Left ventricle myocardium inferior (tissue), 1 donor: ENCODE data around the gene SLC6A5. TPM values are rescaled to one million over a fixed set of nuclear protein-coding genes. Genes with fewer than 3 reads are reported as not detected.

ENCODE experiments used
- DNase-seq: peaks from one replicate; pipeline ENCODE4 v3.0.0-alpha.2; 2020
- H3K27ac ChIP-seq: fragments of 200-600 bp; replicated peaks from 2 replicates; pipeline ENCODE4 v1.8.0; 2021
- H3K27me3 ChIP-seq: fragments of 200-600 bp; 2 replicates; pipeline ENCODE4 v1.8.0; 2021; ENCODE audit warnings: low read depth
- H3K36me3 ChIP-seq: fragments of 200-600 bp; 2 replicates; pipeline ENCODE4 v1.8.0; 2021
- H3K4me1 ChIP-seq: fragments of 200-600 bp; 2 replicates; pipeline ENCODE4 v1.8.0; 2021
- H3K4me3 ChIP-seq: fragments of 200-600 bp; 2 replicates; pipeline ENCODE4 v1.8.0; 2021; ENCODE audit warnings: mild to moderate bottlenecking, moderate library complexity
- H3K9me3 ChIP-seq: fragments of 200-600 bp; replicated peaks from 2 replicates; pipeline ENCODE4 v1.8.0; 2021
- CTCF ChIP-seq: fragments of 200-600 bp; IDR thresholded peaks from 2 replicates; pipeline ENCODE4 v1.8.0; 2021; ENCODE audit warnings: antibody characterized with exemption, mild to moderate bottlenecking, borderline replicate concordance
- intact Hi-C: fragments of 100-400 bp; cut with micrococcal nuclease; formaldehyde crosslinking; loops from one replicate; pipeline ENCODE4 v1.11.0; 2022
- total RNA-seq: library from RNA; stranded (reverse); fragmentation: NEBNext Ultra II Directional; extraction: Animal tissue kit (Norgen Biotek cat#: 25700); gene quantifications from one replicate; pipeline ENCODE4 v1.2.1, GENCODE V29; 2021
- donor health status: DM: no; HTN: yes; CAD: no; lungs with severe emphysema.

The SLC6A5 gene
- total RNA-seq, 1 donor from 2014 or later = not detected

GRCh38 chr11:20644360-20644759 lies 45.0 kb downstream of the SLC6A5 start:
- no peak for TF ChIP-seq CTCF
- no peaks in the 10 kb centered on the region for H3K9me3 ChIP-seq
- no peak overlapping the region for H3K27ac ChIP-seq
- no peaks in the 10 kb centered on the region for H3K4me1 ChIP-seq
- no peaks in the 10 kb centered on the region for H3K36me3 ChIP-seq
- peaks cover 19% of the 10 kb centered on the region for H3K27me3 ChIP-seq
- no peak for DNase-seq
- H3K4me3 ChIP-seq = no peak overlapping the region
- intact Hi-C loops = no loop called here

GRCh38 chr11:20647976-20648565 lies 48.7 kb downstream of the SLC6A5 start:
- H3K27me3 ChIP-seq = peaks cover 38% of the 10 kb centered on the region
- H3K27ac ChIP-seq = no peak overlapping the region
- no peaks in the 10 kb centered on the region for H3K36me3 ChIP-seq
- H3K9me3 ChIP-seq = no peaks in the 10 kb centered on the region
- no peaks in the 10 kb centered on the region for H3K4me1 ChIP-seq
- TF ChIP-seq CTCF = peak; percentile 92
- no peak overlapping the region for H3K4me3 ChIP-seq
- DNase-seq = no peak
- intact Hi-C loops = no loop called here

- H3K9me3 ChIP-seq = no peaks in the 10 kb centered on the region
- no peaks in the 10 kb centered on the region for H3K36me3 ChIP-seq
- no peaks in the 10 kb centered on the region for H3K4me1 ChIP-seq
- no peak for DNase-seq
- no peak overlapping the region for H3K27ac ChIP-seq
- H3K27me3 ChIP-seq = peaks cover 65% of the 10 kb centered on the region
- no peak overlapping the region for H3K4me3 ChIP-seq
- intact Hi-C loops = no loop called here
- TF ChIP-seq CTCF = no peak
Observed at GRCh38 chr11:20652150-20652806, 52.9 kb downstream of the SLC6A5 start.

- Histone ChIP-seq H3K27me3 (peaks cover 61% of the 10 kb centered on the region), H3K4me1 (no peaks in the 10 kb centered on the region), H3K9me3 (no peaks in the 10 kb centered on the region), H3K36me3 (no peaks in the 10 kb centered on the region), H3K4me3 (no peak overlapping the region), H3K27ac (no peak overlapping the region)
- DNase-seq = no peak
- no peak for TF ChIP-seq CTCF
- intact Hi-C loops = no loop called here
Observed at GRCh38 chr11:20654038-20654437, 54.6 kb downstream of the SLC6A5 start.

GRCh38 chr11:20656901-20657300 lies 57.5 kb downstream of the SLC6A5 start:
- no peaks in the 10 kb centered on the region for H3K36me3 ChIP-seq
- H3K27ac ChIP-seq = no peak overlapping the region
- intact Hi-C loops = no loop called here
- H3K27me3 ChIP-seq = peaks cover 57% of the 10 kb centered on the region
- DNase-seq = no peak
- TF ChIP-seq CTCF = no peak
- H3K4me3 ChIP-seq = no peak overlapping the region
- H3K9me3 ChIP-seq = no peaks in the 10 kb centered on the region
- no peaks in the 10 kb centered on the region for H3K4me1 ChIP-seq
